ENCODE measurements around the gene CAND1.

The CAND1 gene

DNA sequence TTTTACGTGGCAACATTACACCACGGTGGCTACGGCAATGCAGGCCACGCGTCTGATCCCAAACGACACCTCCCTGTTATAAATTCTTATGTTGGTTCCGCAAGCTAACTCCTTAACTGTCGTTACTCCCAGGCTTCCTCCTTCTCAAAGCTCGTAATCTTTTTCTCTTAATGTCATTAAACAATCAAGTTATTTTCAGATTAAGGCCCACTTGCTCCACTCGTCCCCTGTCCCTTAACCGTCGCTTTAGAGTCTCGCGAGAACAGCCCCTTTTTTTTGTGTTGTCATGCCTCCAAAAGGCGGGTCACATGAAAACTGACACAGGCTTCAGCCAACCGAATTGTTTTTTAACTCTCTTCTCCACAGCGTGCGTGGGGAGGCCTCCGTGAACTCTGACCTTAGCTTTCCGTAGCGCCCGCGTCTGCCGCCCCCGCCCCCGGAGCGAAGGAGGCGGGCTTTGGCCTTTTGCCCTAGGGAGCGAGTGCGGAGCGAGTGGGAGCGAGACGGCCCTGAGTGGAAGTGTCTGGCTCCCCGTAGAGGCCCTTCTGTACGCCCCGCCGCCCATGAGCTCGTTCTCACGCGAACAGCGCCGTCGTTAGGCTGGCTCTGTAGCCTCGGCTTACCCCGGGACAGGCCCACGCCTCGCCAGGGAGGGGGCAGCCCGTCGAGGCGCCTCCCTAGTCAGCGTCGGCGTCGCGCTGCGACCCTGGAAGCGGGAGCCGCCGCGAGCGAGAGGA is at the start of gene CAND1:
CAND1 (plus strand) TSS at position 463 of the 737 bp plus-strand sequence. CDS start 360 bp downstream, outside the sequence.
- no peak for FAIRE-seq

DNA sequence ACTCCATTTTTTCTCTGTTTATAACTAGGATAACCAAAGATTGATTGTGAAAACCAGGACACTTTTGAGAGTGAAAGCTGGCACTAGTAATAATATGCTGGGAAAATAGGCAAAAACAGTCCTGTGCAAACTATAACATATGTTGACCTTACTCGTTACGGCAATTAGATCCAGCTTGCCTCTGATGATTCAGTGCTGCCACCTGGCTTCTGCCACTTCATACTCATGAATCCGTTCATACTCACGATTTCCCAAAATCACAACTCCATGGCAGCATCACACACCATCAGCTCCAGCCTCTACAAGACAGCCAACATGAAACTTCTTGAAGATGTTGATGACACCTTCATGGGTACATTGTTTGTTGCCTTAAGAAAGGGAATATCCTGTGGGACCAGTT is 49.1 kb upstream of the CAND1 start:
- DNase-seq (ENCODE audit: low spot score) (peak; percentile 3), FAIRE-seq (no peak)

More for the DNA sequence above, at the start of gene CAND1:
- peak; percentile 89 for DNase-seq (ENCODE audit: low spot score)

DNA sequence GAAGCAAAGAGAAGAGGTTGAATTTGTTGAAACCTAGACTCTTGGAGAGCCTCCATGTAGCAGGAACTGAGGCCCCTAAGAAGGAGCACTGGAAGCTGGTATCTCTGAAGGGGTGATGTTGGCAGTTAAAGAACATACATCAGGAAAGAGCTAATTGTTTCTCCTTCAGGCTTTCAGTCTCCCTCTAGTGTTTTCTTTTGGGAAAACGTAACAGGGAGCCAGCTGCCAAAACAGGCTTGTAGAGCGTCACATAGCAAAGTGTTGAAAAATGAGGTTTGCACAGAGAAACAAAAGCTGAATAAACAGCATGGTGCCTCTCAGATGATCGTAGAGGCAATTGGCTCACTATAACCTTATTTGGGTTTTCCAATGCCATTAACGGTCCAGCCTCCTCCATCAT is 46.9 kb upstream of the CAND1 start:
- FAIRE-seq, result no peak

DNA sequence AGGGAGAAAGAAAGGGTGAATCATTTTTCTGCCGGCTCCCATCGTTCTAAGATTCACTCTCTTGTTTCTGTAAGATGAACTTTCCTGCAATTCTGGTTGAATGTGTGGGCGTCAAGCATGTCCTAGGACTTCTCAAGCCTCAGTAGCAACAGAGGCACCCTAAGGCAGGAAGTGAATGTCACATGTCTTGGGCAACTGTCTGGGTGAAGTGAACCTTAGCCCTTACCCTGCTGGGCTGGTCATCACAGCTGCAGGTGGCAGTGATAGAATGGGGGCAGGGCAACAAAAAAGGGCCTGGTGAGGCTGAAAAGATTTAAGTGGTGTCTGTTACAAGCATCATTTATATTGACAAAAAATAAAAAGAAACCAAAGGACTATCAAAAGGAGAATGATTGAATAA is 45.9 kb upstream of the CAND1 start:
- DNase-seq (ENCODE audit: low spot score), result no peak
- no peak for FAIRE-seq

More for the DNA sequence above, 46.9 kb upstream of the CAND1 start:
- peak; percentile 4 for DNase-seq (ENCODE audit: low spot score)

DNA sequence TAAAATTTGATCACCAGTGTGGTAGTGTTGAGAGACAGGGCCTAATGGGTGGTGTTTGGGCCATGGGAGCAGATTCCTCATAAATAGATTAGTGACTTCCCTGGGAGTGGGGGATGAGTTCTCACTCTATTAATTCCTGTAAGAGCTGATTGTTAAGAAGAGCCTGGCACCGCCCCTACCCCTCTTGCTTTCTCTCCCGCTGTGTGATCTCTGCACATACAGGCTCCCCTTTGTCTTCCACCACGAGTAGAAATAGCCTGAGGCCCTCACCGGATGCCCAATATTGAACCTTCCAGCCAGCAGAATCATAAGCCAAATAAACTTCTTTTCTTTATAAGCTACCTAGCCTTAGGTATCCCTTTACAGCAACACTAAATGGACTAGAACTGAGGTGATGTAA is 31.9 kb upstream of the CAND1 start:
- FAIRE-seq (no peak), DNase-seq (ENCODE audit: low spot score) (no peak)

DNA sequence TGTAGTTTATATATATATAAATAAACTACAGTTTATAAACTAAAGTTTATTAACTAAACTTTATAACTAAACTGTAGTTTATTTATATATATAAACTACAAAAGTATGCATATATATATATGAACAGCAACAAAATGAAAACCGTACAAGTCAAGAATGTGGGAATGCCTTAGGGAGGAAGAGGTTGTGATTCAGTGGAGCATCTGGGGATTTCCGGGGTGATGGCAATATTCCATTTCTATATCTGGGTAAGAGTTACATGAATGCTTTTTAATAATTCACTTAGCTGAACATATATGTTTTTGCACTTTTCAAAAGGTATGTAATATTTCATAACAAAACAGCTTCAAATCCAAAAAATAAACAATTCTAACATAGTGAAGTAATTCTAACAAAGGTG is 30.1 kb upstream of the CAND1 start:
- no peak for FAIRE-seq

DNA sequence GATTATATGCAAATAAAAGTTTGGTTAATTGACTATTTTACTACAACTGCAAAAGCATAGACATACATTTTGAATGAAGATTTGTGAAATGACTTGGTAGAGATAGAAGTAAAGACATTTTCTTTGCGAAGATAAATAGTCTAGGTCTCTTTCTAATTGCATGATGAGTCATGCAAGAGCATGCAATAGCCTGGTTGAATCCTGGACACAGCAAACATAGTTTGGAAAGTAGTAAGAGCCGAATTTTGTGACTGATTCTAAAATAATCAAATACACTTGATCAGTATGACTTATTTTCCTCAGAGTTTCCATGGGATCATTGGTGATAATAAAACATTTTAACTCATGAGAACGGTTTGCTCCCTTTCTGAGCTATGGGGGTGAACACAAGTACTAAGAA is 27.7 kb upstream of the CAND1 start:
- FAIRE-seq (no peak), DNase-seq (ENCODE audit: low spot score) (no peak)

More for the DNA sequence above, 30.1 kb upstream of the CAND1 start:
- DNase-seq (ENCODE audit: low spot score), result no peak

DNA sequence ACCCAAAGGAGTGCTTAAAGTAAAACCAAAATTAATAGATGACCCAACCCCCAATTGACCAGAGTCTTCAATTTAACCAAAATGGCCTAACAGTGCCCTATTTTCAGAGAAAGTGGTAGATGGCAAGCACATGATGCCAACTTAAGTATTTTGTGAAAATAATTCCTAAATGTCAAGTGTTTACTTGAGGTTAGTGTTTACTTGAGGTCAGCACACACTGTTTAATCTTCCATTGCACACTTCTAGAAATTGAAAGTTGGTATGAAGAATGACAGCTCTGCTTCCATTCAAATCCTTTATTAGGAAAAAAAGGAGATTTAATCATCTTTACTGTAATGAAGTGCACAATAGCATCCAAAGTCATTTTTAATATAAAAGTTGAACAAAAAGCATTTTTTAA is 25.9 kb upstream of the CAND1 start:
- FAIRE-seq (no peak), DNase-seq (ENCODE audit: low spot score) (no peak)

DNA sequence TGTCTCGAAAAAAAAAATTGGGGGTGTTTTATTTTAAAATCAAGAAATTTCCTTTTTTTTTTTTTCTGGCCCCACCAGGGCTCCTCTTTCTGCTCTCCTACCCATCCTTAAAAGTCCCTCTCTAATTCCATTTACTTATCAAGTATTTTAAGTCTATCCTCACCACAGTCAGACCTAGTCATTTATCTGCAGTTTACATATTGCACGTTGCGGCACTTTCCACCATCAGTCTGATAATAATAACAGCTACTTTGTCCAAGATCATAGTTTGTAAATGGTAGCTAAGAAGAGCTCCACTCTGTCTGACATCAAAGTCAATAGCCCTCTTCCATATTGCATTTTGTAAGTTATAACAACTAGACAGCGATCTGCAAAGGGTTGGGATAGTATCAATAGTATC is 23.6 kb upstream of the CAND1 start:
- DNase-seq (ENCODE audit: low spot score) (no peak), FAIRE-seq (no peak)

DNA sequence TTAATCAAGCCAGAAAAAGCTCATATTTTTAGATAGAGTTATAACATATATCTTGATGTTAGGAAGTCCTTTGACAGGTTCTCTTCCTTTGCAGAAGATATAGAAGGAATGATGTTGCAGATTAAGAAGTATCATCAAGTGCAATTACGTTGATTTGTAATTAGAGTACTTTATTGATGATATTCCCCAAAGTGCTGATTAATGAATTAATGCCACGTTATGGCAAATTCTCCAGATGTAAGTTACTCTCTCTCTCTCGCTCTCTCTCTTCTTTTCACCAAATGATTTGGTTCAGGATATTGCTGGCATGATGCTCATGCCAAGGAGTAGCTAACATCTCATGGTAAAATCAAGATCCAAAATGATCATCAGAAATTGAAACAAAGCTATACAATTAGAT is 18.1 kb upstream of the CAND1 start:
- FAIRE-seq, result no peak

DNA sequence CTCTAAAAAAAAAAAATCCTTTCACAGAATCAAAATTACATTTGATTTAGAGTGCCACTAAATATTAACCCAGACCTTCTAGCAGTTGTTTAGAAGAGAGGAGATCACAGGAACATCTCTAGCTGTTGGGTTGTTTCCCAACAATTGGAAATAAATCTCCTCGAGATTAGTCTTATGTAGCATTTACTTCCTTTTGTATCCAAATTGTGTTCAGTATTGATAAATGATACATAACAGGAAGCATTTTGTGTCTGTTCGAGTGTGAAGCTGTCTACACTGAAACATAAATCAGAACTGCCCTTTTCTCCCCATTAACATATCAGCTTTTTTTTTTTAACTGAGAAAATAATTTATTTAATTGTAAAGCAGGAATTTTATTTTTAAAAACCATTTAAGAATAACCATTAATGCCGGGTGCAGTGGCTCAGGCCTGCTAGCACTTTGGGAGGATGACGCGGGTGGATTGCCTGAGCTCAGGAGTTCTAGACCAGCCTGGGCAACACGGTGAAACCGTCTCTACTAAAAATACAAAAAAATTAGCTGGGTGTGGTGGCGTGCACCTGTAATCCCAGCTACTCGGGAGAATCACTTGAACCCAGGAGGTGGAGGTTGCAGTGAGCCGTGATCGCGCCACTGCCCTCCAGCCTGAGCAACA is 14.7 kb upstream of the CAND1 start:
- no peak for FAIRE-seq
- no peak for DNase-seq (ENCODE audit: low spot score)

More for the DNA sequence above, 18.1 kb upstream of the CAND1 start:
- DNase-seq (ENCODE audit: low spot score), result no peak

DNA sequence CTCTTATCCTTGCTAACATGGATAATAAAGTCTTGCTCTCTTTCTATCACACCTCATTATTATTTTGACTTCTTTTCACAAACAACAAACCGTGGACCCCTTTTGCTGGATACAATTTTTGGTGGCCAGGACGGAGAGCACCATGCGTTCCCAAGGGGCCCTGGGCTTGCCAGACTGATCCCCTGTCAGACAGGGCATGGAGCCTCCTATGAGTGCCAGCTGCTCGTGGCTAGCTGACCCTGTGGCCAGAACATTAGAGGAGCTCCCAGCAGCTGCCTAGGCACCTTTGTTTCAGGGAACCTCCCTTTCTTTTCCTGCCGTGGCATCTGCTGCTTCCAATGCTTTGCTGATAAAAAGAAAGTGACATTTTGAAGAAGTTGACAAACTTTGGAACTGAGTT is 12.5 kb upstream of the CAND1 start:
- FAIRE-seq, result no peak

DNA sequence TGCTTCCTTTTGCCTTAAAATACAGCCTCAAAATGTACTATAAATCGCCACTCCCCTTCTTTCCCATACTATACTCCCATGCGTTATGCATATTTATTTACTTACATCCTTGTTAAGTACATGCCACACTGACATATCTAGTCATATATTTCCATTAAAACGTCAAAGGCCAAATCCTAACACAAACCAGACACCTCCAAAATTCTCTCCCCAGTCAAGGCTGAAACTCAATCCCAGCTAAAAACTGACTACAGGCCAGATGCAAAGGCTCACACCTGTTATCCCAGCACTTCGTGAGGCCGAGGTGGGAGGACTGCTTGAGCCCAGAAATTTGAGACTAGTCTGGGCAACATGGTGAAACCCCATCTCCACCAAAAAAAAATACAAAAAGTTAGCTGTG is 5.7 kb upstream of the CAND1 start:
- FAIRE-seq (no peak), DNase-seq (ENCODE audit: low spot score) (no peak)

More for the DNA sequence above, 12.5 kb upstream of the CAND1 start:
- DNase-seq (ENCODE audit: low spot score), result no peak

DNA sequence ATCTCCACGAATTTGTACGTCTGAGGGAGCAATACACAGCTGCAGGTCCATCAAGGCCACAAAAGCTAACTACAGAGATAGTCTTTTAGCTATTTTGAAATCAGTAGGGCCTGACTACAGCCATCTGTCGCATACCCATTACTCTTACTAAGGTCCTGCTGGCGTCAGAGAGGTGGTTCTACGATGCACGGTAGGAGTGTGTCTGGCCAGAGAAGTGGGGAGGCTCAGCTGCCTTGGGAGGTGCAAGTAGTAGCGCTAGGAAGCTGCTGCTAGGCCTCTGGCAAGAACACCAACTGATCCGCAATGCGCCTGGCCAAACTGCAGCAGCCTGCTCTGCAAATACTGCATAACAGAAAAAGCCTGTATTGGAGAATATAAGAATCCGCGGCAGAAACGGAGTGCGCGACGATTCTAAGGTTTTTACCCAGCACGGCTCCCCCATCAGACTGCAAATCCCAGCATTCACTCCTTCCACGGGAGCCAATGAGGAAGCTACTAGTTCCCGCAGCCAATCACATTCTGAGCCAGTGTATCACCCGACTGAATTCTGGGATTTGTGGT is 743 bp upstream of the CAND1 start:
- DNase-seq (ENCODE audit: low spot score) (peak; percentile 88), FAIRE-seq (no peak)

DNA sequence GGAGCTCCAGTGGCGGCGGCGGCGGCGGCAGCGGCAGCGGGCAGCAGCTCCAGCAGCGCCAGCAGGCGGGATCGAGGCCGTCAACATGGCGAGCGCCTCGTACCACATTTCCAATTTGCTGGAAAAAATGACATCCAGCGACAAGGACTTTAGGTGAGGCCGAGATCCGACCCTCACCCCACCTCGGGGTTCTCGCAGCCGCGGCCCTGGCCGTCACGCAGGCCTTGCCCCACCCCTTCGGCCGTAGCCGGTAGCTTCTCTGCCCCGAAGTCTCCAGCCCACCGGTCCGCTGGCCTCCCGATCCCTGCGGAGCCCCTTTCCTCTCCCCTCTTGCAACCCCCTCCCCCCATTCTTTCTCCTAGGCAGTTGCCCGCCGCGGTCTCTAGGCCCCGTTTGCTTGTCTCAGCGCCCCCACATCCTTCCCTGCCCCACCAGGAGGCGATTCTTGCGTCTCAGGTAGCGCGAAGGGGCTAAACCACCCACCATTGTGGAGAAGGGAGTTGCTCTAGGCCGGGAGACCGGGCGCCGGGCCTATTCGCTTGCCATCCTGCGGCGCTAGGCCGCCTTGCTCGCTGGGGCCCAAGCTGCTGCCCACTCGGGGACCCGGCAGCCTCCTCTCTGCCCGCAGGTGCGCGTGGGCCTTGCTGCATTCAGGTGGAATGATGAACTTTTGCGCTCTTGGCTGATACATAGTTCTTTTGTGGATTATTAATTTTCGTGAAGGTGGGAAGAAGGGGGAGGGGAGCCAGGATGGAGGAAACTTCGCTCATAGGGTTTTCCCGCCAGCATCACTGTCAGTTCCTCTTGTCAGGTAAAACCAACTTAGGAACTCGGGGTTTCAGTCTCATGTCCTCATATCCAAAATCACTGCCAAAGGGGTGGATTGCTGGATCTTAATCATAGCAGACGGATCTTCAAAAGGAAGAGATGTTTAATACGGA is 745 bp downstream of the CAND1 start:
- DNase-seq (ENCODE audit: low spot score) (peak; percentile 14), FAIRE-seq (no peak)

DNA sequence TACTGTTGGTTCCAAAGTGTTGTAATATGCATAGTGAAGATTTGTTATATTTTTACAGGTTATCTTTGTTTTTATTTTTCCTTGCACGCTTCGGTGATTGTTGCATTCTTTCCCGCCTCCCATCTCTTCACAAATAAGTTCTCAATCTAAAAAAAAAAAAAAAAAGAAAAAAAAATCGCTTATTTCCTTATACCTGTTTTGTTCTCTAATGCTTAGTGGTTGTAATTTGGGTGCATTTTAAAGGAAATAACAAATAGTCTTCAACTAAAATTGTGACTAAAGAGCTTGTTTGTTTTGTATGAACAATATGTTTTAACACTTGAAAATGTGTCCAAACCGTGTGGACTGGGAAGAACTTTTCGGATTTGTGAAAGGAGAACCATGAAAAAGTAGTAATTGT is 1.5 kb downstream of the CAND1 start:
- DNase-seq (ENCODE audit: low spot score) (no peak), FAIRE-seq (no peak)

DNA sequence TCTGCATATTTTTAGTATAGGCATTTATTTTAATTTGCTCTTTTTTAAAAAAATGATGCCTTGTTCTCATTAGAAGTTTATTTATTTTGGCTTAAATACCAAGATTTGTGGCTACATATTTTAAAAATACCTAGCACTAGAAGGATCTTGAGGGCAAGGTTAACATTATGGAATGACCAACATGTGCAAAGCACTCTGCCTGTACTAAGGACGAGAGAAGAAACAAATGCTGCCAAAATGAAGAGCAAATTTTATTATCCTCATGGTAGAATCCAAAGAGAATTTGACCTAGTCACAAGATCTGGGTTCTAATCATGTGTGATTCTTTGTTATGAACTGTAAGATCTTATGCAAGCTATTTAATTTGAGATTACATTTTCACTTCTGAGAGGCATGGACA is 2.8 kb downstream of the CAND1 start:
- no peak for FAIRE-seq

DNA sequence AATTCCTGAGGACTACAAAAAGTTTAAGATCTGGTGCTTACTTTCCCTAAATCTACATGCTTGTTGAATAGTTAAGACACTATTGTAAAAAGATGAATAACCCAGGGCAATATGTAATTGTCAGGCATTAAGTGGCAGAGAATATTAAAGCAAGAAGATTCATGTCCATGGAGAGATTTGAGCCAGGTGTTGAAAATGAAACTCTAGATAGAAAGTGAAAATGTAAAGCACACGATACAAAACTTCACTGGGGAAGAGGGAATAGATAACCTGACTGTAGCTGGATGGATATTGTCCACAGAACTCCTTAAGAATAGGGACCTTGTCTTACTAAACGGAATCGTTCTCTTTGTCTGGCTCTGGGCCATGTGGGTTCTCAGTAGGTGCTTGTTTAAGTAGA is 5.0 kb downstream of the CAND1 start:
- FAIRE-seq (no peak), DNase-seq (ENCODE audit: low spot score) (no peak)

More for the DNA sequence above, 2.8 kb downstream of the CAND1 start:
- DNase-seq (ENCODE audit: low spot score), result no peak

DNA sequence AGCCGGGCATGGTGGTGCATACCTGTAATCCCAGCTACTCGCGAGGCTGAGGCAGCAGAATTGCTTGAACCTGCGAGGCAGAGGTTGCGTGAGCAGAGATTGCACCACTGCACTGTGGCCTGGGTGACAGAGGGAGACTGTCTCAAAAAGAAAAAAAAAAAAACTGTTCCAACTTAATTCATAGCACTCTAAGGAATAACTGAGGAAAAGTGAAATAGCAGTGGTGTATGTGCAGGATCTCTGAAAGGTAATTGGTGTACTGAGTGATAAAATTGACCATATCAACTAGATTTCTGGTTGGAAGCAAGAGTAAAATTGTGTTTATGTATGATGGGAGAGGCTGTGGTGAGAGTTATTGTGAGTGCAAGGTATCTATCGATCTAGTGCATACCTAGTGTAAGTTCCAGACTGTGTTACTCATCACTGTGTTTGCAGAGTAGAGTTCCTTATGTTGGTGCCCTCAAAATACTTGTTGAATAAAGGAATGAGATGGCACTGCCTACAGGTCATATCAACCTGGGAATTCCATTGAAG is 6.3 kb downstream of the CAND1 start:
- FAIRE-seq, result no peak
- no peak for DNase-seq (ENCODE audit: low spot score)

DNA sequence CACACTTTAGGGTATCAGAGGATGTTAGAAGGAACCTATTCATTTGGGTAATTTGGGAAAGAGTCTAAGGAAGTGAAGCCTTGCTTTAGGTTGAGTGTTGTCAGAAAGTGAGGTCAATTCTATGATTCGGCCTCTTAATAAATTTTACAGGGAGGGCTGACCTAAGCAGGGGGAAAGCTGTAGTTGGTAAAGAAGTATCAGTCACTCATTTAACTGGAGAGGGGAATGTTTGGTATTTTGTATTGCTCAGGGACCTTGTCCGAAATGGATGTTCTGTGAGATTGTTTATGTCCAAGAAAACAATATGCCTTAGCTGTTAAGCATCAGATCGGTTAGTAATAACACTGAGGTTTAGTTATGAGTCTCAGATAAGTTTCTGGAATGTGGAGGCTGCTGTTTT is 7.3 kb downstream of the CAND1 start:
- FAIRE-seq, result no peak
- no peak for DNase-seq (ENCODE audit: low spot score)

DNA sequence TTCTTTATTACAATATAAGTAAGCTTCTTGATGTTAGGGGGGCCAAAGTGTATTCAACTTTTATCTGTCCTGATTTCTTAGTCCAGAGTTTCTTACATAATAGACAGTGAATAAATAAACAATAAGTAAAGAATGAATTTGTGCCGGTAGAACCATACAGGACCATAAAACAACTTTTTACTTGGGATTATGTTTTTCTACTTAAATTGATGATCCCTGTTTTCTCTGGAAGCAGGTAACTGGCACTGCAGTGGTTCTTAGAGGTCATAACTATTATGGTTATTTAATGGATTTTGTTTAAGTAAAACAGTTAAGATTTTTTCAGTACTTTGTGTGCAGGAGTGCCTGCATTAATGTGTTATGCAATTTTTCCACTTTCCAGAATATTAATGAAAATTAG is 10.5 kb downstream of the CAND1 start:
- no peak for FAIRE-seq
- DNase-seq (ENCODE audit: low spot score), result no peak

Measured in urothelium cell line (cell line).